K562 (cell line): ENCODE data around the gene SFTPB. TPM values are rescaled to one million over a fixed set of nuclear protein-coding genes. Genes with fewer than 3 reads are reported as not detected.

Experiments used
- HNRNPLL ChIP-seq: fragments of 200-400 bp; formaldehyde crosslinking; IDR thresholded peaks from 2 replicates; pipeline ENCODE4 v1.6.1; 2017; ENCODE audit warnings: low read length, low read depth, mild to moderate bottlenecking; ENCODE audit not compliant: poor library complexity, severe bottlenecking
- KHSRP ChIP-seq: fragments of 450-650 bp; IDR thresholded peaks from 2 replicates; pipeline ENCODE4 v1.6.1; 2017
- PBX2 ChIP-seq, 2 experiments: IDR thresholded peaks in 1 of 2; conservative IDR thresholded peaks in 1 of 2; 2 replicates each; pipeline ENCODE4 v1.6.1; 2016; ENCODE audit warnings: low read depth in 2 of 2, mild to moderate bottlenecking in 1 of 2, missing compliant biosample characterization in 1 of 2, missing genetic modification characterization in 1 of 2, moderate library complexity in 1 of 2
- POLR3A ChIP-seq: IDR thresholded peaks from 2 replicates; pipeline ENCODE4 v1.6.1; 2011; ENCODE audit warnings: borderline replicate concordance, mild to moderate bottlenecking, moderate library complexity; ENCODE audit not compliant: insufficient read length, insufficient read depth; ENCODE audit errors: extremely low read depth
- PTTG1 ChIP-seq: fragments of 450-650 bp; IDR thresholded peaks from 2 replicates; pipeline ENCODE4 v1.6.1; 2016; ENCODE audit warnings: low read depth, mild to moderate bottlenecking, missing genetic modification characterization, missing compliant biosample characterization
- TAL1 ChIP-seq: fragments of 450-650 bp; IDR thresholded peaks from 2 replicates; pipeline ENCODE4 v1.6.1; 2016; ENCODE audit warnings: mild to moderate bottlenecking
- TRIM25 ChIP-seq: fragments of 450-650 bp; IDR thresholded peaks from 2 replicates; pipeline ENCODE4 v1.7.0; 2016; ENCODE audit warnings: borderline replicate concordance
- ZBTB8A ChIP-seq: fragments of 450-650 bp; IDR thresholded peaks from 2 replicates; pipeline ENCODE4 v1.6.1; 2018; ENCODE audit warnings: mild to moderate bottlenecking, moderate library complexity; ENCODE audit not compliant: partially characterized antibody
- ZMIZ1 ChIP-seq, 2 experiments: fragments of 150-350 bp in 1 of 2; IDR thresholded peaks; 2 replicates each; pipeline ENCODE4 v1.6.1; 2012 to 2016; ENCODE audit warnings: low read depth in 2 of 2, low read length in 2 of 2, mild to moderate bottlenecking in 1 of 2, moderate library complexity in 1 of 2
- ZNF518B ChIP-seq: fragments of 250-450 bp; sonication (Bioruptor Pico); IDR thresholded peaks from 2 replicates; pipeline ENCODE4 v1.5.0; 2021; ENCODE audit warnings: mild to moderate bottlenecking, moderate library complexity
- polyA plus RNA-seq, 8 experiments: library from polyadenylated mRNA; depleted of rRNA in 4 of 8; stranded (reverse) in 5 of 8; unstranded in 3 of 8; fragments of >200 nt; fragmentation: Nextera tagmentation in 2 of 8; fragmentation: Illumina TruSeq in 1 of 8; extraction: Ambion mirVana in 2 of 8; extraction: Trizol in 1 of 8; gene quantifications; 2 replicates each; pipeline versions ENCODE4 v1.2.1 to v1.2.3, GENCODE V29; 2011 to 2014; ENCODE audit warnings: inconsistent platforms in 1 of 8, missing spikeins in 1 of 8
- total RNA-seq, 7 experiments: library from RNA; depleted of rRNA in 6 of 7; stranded (reverse); fragments of >200 nt in 6 of 7; fragmentation: Illumina TruSeq in 2 of 7; extraction: Trizol in 2 of 7; gene quantifications; 2 replicates each; pipeline versions ENCODE4 v1.2.1 to v1.2.3, GENCODE V29; 2011 to 2021; ENCODE audit warnings: low replicate concordance in 1 of 7

The SFTPB gene
- total and polyA plus RNA-seq, 9 of the 15 experiments (the other 6 are each of a cell fraction or from before 2014, with no cell fraction given) = 0.03 to 7.0 TPM; not detected in 7

- TF ChIP-seq ZMIZ1 (IDR thresholded peaks at IDR 0.05; ENCODE audit: low read depth in 2 of 2, low read length in 2 of 2) (no peak), POLR3A (no peak), HNRNPLL (no peak), TAL1 (peak; percentile 57), TRIM25 (no peak), PTTG1 (tag) (no peak), KHSRP (no peak), ZBTB8A (no peak), ZNF518B (CRISPR knock-in tag) (no peak), PBX2 (CRISPR knock-in tag; IDR thresholded peaks at IDR 0.05; ENCODE audit: low read depth) (no peak), PBX2 (tag; conservative IDR thresholded peaks at IDR 0.05; ENCODE audit: low read depth) (no peak)
Measured at GRCh38 chr2:85717308-85718008, 49.5 kb upstream of the SFTPB start (continued).
